ENCODE data around the gene SLC25A44.

The SLC25A44 gene

DNA sequence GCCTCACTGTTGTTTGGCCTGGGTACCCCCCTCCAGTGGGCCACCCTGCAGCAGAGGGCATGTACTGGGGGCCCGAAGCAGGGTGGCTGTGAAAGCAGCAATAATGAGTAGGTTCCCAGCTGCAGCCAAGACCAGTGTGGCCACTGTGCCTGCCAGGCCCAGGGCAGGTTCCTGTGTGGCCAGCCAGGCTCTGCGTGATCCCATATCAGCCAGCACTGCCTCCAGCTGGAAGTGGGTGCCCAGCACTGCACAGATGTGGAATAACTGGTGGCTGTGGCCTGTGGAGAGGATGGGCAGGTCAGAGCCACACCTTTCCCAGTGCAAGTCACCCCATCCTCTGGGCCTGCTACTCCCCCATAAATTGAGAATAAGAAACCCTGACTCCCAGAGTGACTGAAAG, 50.2 kb downstream of the SLC25A44 start:
- TF ChIP-seq, protein P1, sequence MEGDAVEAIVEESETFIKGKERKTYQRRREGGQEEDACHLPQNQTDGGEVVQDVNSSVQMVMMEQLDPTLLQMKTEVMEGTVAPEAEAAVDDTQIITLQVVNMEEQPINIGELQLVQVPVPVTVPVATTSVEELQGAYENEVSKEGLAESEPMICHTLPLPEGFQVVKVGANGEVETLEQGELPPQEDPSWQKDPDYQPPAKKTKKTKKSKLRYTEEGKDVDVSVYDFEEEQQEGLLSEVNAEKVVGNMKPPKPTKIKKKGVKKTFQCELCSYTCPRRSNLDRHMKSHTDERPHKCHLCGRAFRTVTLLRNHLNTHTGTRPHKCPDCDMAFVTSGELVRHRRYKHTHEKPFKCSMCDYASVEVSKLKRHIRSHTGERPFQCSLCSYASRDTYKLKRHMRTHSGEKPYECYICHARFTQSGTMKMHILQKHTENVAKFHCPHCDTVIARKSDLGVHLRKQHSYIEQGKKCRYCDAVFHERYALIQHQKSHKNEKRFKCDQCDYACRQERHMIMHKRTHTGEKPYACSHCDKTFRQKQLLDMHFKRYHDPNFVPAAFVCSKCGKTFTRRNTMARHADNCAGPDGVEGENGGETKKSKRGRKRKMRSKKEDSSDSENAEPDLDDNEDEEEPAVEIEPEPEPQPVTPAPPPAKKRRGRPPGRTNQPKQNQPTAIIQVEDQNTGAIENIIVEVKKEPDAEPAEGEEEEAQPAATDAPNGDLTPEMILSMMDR (IDR thresholded peaks at IDR 0.05) = no peak
- H3K27ac Mint-ChIP-seq = peak overlapping the region; percentile 36
- peaks cover 5% of the 10 kb centered on the region for H3K36me3 Mint-ChIP-seq (ENCODE audit: low read depth)
- H3K4me1 Mint-ChIP-seq = peaks cover 29% of the 10 kb centered on the region
- peaks cover 5% of the 10 kb centered on the region for H3K27me3 Mint-ChIP-seq (ENCODE audit: low read depth, poor library complexity)
- H3K9me3 Mint-ChIP-seq = no peaks in the 10 kb centered on the region
- no peak overlapping the region for H3K4me3 Mint-ChIP-seq
- DNase-seq = no peak

DNA sequence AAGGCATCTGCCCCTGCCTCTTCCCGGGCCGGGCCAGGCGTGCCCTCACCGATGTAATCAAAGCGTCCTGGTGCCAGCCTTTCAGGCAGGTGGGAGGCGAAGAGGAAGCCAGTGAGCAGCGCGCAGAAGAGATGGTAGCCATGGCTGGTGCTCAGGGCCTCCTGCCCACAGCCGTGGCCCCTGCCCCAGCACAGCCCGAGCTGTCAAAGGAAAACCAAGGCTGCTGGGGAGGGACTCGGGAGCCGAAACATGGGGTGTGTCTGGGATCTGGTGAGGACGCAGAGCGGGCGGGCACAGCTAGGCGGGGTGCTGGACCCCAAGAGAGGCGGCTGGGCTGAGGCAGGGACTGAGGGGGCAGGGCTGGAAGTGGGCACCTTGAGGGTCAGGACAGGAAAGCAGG, 50.8 kb downstream of the SLC25A44 start:
- no peak for DNase-seq
- Mint-ChIP-seq H3K36me3 (ENCODE audit: low read depth) (peaks cover 4% of the 10 kb centered on the region), H3K27ac (peak overlapping the region; percentile 92), H3K9me3 (no peaks in the 10 kb centered on the region), H3K4me3 (no peak overlapping the region), H3K27me3 (ENCODE audit: low read depth, poor library complexity) (peaks cover 5% of the 10 kb centered on the region), H3K4me1 (peaks cover 35% of the 10 kb centered on the region)
- TF ChIP-seq, protein P1 (IDR thresholded peaks at IDR 0.05) = no peak

DNA sequence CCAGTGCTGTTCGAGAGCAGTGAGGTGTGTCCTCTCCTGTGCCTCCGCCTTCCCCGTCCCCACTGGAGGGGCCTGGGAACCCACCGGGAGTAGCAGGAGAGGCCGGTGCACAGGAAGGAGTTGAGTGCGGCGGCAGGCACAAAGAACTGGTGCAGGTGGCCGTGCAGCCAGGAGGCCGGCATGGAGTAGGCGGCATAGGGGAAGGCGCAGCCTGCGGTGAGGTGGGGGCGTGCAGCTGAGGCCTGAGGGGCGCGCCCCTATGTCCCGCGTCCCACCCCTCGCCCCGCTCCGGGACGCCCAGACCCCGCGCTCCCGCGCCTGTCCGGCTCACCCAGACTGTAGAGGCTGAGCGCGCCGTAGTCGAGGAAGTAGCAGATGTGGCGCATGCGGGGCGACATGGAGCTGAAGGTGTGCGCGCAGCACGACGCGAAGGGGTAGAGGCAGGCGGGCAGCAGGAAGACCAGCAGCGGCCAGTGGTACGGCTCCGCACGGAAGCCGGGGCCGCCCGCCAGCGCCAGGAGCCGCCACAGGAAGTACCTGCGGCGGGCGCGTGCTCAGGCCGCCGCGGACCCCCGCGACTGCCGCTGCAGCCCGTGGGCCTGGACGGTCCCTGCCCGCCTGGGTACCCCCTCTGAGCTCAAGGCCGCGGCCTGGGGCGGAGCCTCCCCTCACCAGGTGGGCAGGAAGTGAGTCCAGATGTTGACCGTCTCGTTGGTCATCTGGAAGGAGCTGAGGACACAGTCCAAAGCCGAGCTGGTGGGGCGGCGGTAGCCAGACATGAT, 51.7 kb downstream of the SLC25A44 start:
- Mint-ChIP-seq H3K4me3 (no peak overlapping the region), H3K27me3 (ENCODE audit: low read depth, poor library complexity) (peaks cover 3% of the 10 kb centered on the region), H3K27ac (peak overlapping the region; percentile 92), H3K9me3 (no peaks in the 10 kb centered on the region), H3K36me3 (ENCODE audit: low read depth) (peaks cover 4% of the 10 kb centered on the region), H3K4me1 (peaks cover 35% of the 10 kb centered on the region)
- TF ChIP-seq, protein P1 (IDR thresholded peaks at IDR 0.05) = no peak
- DNase-seq = no peak

DNA sequence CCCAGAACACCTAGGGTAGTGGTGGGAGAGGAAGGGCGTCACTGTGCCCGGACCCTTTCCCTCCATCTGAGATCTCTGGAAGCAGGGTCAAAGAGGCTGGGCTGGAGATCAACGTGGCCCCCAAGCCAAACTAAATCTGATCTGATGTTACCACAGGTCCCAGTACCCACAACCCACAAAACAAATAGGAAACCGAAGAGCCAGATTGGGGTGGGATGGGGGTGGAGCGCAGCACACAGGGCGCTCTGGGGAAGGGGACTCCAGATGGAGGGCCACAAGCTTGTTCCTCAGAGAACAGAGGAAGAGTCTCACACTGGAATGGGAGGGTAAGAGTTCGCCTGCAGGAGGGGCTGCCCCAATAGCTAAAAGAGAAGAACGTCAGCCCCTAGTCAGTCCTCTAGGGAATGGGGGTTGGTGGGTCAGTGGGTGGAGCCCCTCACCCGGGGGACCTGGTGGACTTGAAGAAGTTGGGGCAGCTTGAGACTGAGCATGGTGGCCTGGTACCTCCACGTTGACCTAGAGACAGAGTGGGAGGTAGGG, 52.4 kb downstream of the SLC25A44 start:
- H3K27ac Mint-ChIP-seq = peak overlapping the region; percentile 75
- peaks cover 3% of the 10 kb centered on the region for H3K27me3 Mint-ChIP-seq (ENCODE audit: low read depth, poor library complexity)

DNA sequence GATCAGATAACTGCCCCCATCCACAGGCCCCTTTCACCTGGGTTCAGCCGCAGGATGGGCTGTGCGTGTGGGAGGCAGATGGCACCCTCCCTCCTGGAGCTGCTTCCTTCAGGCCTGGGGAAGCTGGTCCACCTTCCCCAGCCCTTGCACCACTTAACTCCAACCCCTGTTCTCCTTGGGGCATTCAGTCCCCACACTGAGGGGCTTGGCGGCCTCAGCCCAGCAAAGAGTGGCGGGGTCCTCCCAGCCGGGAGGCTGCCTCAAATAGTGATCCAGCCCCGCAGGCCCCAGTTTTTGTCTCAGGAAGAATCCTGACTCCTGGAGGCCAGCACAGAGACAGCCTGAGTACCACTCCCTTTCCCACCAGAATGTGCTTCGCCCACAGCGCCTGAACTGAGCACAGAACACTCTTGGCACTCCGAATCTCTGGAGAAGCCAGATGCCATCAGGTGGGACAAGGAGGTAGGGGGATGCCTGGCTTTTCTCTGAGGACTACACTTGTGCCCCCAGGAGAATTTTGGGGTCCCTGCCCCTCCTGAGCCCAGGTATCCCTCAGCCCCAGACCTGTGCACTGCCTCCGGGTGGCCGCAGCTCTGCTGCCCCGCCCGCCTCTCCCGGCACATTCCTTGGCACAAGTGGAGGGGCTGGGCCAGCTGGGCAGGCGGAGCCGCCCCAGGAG, 53.0 kb downstream of the SLC25A44 start:
- H3K27me3 Mint-ChIP-seq (ENCODE audit: low read depth, poor library complexity) = peaks cover 3% of the 10 kb centered on the region
- H3K4me3 Mint-ChIP-seq = no peak overlapping the region
- DNase-seq = no peak
- no peaks in the 10 kb centered on the region for H3K9me3 Mint-ChIP-seq
- peaks cover 30% of the 10 kb centered on the region for H3K4me1 Mint-ChIP-seq
- H3K27ac Mint-ChIP-seq = peak overlapping the region; percentile 66
- H3K36me3 Mint-ChIP-seq (ENCODE audit: low read depth) = peaks cover 6% of the 10 kb centered on the region
- TF ChIP-seq, protein P1 (IDR thresholded peaks at IDR 0.05) = no peak

More for the DNA sequence above, 52.4 kb downstream of the SLC25A44 start:
- no peak overlapping the region for H3K4me3 Mint-ChIP-seq
- peaks cover 30% of the 10 kb centered on the region for H3K4me1 Mint-ChIP-seq
- H3K36me3 Mint-ChIP-seq (ENCODE audit: low read depth) = peaks cover 6% of the 10 kb centered on the region
- TF ChIP-seq, protein P1 (IDR thresholded peaks at IDR 0.05) = no peak
- H3K9me3 Mint-ChIP-seq = no peaks in the 10 kb centered on the region
- no peak for DNase-seq

All from nephron progenitor cell (in vitro differentiated cells).